ENCODE data around the gene HDAC3.

Gene HDAC3

GRCh38 chr5:141657937-141658545, 21.4 kb upstream of the HDAC3 start:
- no peak for DNase-seq (ENCODE audit: low read depth)

- no peak for DNase-seq (ENCODE audit: low read depth)
Observed at GRCh38 chr5:141657404-141657803, 20.8 kb upstream of the HDAC3 start.

GRCh38 chr5:141656396-141656795, 19.7 kb upstream of the HDAC3 start:
- no peak for DNase-seq (ENCODE audit: low read depth)

GRCh38 chr5:141655020-141655419, 18.4 kb upstream of the HDAC3 start:
- DNase-seq (ENCODE audit: low read depth), result no peak

DNA sequence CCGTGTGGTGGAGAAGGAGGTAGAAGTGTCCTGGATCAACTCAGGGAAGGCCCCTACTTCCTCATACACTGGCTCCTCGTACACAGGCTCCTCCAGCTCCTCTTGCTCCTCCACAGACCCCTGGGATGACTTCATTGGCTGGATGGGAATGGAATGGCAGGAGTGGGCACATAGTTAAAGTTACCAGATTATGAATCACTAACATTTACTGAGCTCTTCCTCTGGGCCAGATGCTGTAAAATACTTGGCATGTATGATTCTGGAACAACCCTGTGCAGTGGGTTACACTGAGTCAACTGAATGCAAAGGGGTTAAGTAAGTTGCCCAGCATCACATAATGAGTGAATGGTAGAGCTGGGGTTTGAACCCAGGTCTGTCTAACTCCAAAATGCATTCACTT, 17.6 kb upstream of the HDAC3 start:
- no peak for DNase-seq (ENCODE audit: low read depth)

GRCh38 chr5:141651728-141652105, 15.1 kb upstream of the HDAC3 start:
- no peak for DNase-seq (ENCODE audit: low read depth)

GRCh38 chr5:141650851-141651727, 14.4 kb upstream of the HDAC3 start, which contains the start of gene FCHSD1:
Gene FCHSD1, minus strand, starts transcription at chr5:141651418. Its CDS starts 50 bp downstream, at chr5:141651368.
- DNase-seq (ENCODE audit: low read depth), result peak; percentile 68

GRCh38 chr5:141649972-141650371, 13.3 kb upstream of the HDAC3 start:
- no peak for DNase-seq (ENCODE audit: low read depth)

DNA sequence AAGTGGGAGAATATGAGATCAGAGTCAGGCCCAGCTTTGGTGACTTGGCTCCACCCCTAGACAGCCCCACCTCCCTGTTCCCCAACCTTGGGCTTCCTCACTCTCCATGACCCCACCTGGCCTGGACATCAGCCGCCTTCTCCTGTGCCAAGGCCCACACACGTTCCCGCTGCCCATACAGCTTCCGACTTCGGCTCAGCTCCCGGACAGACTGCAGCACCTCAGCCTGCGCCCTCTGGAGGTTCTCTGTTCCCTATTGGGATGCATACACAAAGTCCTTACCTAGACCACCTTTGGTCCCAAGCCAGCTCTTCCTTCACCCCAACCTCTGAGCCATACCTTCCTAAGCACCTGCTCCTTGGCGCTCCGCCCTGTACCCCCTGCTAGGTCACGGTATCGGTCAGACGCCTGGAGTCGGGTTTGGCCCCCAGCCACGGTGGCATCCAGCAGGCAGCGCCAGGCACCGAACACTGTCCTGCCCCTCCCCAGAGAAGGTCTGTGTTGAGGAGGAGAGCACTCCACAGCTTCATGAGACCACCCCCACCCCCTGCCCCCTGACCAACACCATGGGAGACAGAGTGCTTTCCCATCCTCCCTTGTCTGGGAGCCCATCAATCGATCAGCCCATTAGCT, 12.5 kb upstream of the HDAC3 start:
- no peak for DNase-seq (ENCODE audit: low read depth)

DNA sequence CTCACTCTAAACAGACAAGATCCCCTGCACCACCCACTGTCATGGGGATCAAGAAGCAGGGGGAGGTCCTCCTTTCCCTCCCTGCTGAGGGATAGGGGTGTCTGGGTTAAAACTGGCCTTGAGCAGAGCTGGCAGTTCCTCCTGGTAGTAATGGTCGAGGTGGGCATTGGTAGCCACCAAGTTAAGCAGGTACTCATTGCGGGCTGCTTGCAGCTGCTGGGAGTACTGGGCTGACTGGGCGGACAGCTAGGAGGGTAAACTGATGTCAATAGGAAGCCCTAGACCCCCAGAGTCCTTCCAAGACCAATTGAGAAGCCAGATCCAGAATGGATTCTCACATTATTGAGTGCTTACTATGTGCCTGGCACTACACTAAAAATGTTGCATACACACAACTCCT, 11.2 kb upstream of the HDAC3 start:
- DNase-seq (ENCODE audit: low read depth), result no peak

DNA sequence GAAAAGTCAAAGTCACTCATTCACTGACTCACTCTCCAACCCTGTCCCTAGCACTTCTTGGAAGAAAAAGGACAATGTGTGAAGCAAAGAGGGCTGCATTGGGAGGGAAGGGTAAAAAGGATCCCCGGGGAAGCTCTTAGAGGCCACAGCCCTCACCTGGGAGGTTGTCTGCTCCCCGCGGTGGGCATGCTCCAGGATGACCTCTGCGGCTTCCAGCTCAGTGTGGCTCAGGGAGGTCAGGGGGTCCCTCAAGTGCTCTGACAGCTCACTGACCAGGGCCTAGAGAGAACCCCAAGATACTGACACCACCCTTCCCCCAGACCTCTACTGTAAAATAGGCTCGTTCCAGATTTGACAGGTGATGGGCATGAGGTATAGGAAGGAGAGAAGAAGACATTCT, 10.6 kb upstream of the HDAC3 start:
- no peak for DNase-seq (ENCODE audit: low read depth)

- no peak for DNase-seq (ENCODE audit: low read depth)
Observed at GRCh38 chr5:141646026-141646425, 9.4 kb upstream of the HDAC3 start.

DNA sequence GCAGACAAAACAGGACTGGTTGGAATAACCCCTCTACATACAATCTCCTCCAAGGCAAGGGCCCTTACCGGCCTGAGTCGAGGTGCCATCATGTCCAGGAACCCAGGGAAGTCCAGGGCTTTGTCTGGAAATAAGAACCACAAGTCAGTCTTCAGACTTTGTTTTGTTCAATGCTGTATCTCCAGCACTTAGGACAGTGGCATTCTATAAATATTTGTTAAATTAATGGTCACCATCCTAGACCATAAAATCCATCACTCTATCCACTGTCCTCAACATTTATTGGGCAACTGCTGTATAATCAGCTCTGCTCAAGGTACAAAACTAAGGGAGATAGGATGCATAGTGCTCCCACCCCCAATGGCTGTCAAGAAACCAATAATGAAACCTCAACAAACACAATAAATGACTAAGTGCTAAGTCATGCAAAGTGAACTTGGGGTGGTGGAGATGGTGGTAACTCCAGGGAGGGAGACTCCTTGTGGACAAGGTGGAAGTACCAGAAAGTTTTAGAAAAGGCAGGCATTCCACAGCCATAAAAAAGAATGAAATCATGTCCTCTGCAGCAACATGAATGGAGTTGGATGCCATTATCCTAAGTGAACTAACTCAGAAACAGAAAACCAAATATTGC, 5.1 kb upstream of the HDAC3 start:
- no peak for DNase-seq (ENCODE audit: low read depth)

- no peak for DNase-seq (ENCODE audit: low read depth)
Observed at GRCh38 chr5:141640698-141641097, 4.0 kb upstream of the HDAC3 start.

DNA sequence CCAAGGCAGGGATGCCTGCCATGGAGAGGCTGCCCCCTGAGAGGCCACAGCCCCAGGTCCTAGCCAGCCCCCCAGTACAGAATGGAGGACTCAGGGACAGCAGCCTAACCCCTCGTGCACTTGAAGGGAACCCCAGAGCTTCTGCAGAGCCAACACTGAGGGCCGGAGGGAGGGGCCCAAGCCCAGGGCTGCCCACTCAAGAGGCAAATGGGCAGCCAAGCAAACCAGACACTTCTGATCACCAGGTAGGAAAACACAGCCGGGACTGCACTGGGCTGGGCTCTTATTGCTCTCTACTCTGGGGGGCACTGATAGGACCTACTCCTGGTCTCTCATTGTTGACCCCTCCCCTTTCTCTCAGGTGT, 3.4 kb upstream of the HDAC3 start:
- DNase-seq (ENCODE audit: low read depth), result no peak

- DNase-seq (ENCODE audit: low read depth), result no peak
Observed at GRCh38 chr5:141639357-141640050, 2.9 kb upstream of the HDAC3 start.

GRCh38 chr5:141638771-141639170, 2.1 kb upstream of the HDAC3 start:
- DNase-seq (ENCODE audit: low read depth), result no peak

DNA sequence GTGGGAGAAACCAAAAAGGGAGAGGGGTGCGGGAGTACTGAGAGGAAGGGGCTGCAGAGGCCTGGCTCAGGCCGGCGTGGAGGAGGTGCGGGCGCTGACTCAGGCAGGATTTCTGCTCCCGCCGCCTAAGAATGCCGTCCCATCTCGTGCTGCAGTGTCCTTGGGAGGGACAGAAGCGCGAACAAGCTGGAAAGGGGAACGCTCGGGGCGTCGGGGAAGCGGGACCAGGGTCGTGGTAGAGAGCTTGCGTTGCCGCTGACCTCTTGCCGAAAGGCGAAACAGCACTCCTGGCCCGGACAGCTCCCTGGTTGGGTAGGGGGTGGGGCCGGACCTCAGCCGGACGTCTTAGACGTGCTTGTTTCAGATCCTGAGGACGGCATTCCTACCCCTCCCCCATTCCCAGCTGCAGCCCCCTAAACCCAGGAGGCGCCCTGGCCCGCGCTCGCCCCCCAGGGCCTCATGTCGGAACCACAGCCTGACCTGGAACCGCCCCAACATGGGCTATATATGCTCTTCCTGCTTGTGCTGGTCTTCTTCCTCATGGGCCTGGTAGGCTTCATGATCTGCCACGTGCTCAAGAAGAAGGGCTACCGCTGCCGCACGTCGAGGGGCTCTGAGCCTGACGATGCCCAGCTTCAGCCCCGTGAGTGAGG, 1.2 kb upstream of the HDAC3 start:
- DNase-seq (ENCODE audit: low read depth), result peak; percentile 31

DNA sequence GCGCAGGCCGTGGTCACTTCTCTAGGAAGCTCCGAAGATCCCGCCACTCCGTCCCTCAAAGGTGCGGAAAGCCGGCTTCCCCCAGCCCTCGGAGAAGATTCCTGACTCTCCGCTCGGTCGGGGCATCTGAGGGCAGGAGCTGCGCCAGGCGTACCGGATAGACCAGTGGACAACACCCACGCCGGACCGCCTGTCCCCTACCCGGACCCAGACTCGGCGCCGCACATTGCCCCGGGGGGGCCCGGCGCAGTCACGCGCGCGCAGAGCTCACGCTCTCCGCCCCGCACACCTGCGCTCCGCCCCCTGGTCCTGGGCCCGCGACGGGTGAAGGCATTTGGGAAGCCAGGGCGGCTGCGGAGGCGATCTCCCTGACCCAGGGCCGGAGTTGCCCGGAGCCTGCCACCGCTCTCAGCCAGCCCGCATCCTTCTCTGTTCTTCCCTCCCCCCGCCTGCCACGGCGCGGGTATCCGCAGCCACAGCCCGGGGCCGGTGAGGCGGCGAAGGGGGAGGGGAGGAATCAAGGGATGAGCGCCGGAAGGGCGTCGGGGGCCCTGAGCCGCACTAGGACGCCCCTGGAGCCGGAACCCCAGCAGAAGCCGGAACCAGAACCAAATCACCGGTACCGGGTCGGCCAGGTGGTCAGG, 596 bp upstream of the HDAC3 start:
- DNase-seq (ENCODE audit: low read depth), result peak; percentile 14

GRCh38 chr5:141636106-141636412, 590 bp downstream of the HDAC3 start:
- DNase-seq (ENCODE audit: low read depth), result no peak

- DNase-seq (ENCODE audit: low read depth), result no peak
Observed at GRCh38 chr5:141635646-141636045, 1.0 kb downstream of the HDAC3 start.

All from stimulated activated CD8-positive, alpha-beta memory T cell treated with anti-CD3 and anti-CD28 coated beads, Interleukin-15, amount 100 ng/mL, for 1 hour (primary cell).